ENCODE data around the gene PTPRT.

Gene PTPRT

GRCh38 chr20:42193119-42193518, 996.6 kb downstream of the PTPRT start:
- TF ChIP-seq ZNF548 (tag by site-specific recombination; IDR thresholded peaks at IDR 0.05) (no peak), GLIS2 (tag by site-specific recombination; IDR thresholded peaks at IDR 0.05) (no peak), ZBTB11 (tag by site-specific recombination; conservative IDR thresholded peaks at IDR 0.05; ENCODE audit: low read depth) (no peak), ZSCAN18 (tag by site-specific recombination; IDR thresholded peaks at IDR 0.05) (no peak), ZNF138 (tag by site-specific recombination; IDR thresholded peaks at IDR 0.05; ENCODE audit: borderline replicate concordance) (no peak), ZNF704 (tag by site-specific recombination; IDR thresholded peaks at IDR 0.05) (no peak), ZNF76 (tag by site-specific recombination; IDR thresholded peaks at IDR 0.05; ENCODE audit: borderline replicate concordance, low read depth) (no peak), ZIC2 (tag by site-specific recombination; IDR thresholded peaks at IDR 0.05) (no peak), ZNF521 (tag by site-specific recombination; IDR thresholded peaks at IDR 0.05) (no peak), ZNF664 (tag by site-specific recombination; IDR thresholded peaks at IDR 0.05) (no peak), ZNF830 (tag by site-specific recombination; IDR thresholded peaks at IDR 0.05; ENCODE audit: low read depth) (no peak), ZSCAN5A (tag by site-specific recombination; IDR thresholded peaks at IDR 0.05) (no peak), ZFP37 (tag by site-specific recombination; IDR thresholded peaks at IDR 0.05) (no peak), ZNF621 (tag by site-specific recombination; IDR thresholded peaks at IDR 0.05) (no peak), ZNF426 (tag by site-specific recombination; IDR thresholded peaks at IDR 0.05) (no peak), ZNF747 (tag by site-specific recombination; IDR thresholded peaks at IDR 0.05) (no peak), ZNF354C (tag by site-specific recombination; IDR thresholded peaks at IDR 0.05; ENCODE audit: borderline replicate concordance, low read depth) (no peak), ZNF404 (tag by site-specific recombination; IDR thresholded peaks at IDR 0.05) (no peak), SALL2 (tag by site-specific recombination; IDR thresholded peaks at IDR 0.05; ENCODE audit: borderline replicate concordance) (no peak), ZNF768 (tag by site-specific recombination; IDR thresholded peaks at IDR 0.05) (no peak)
- Histone ChIP-seq H3K36me3 (ENCODE audit: control insufficient read depth in 2 of 2, insufficient read depth in 1 of 2, low read length in 2 of 2) (no peaks in the 10 kb centered on the region), H3K9me3 (ENCODE audit: control insufficient read depth, insufficient read depth, low read depth, low read length) (no peaks in the 10 kb centered on the region), H3K4me1 (ENCODE audit: control insufficient read depth, insufficient read depth, low read length) (no peaks in the 10 kb centered on the region), H3K27ac (ENCODE audit: extremely low read depth, low read depth, low read length) (no peak overlapping the region), H3K4me3 (ENCODE audit: low read depth, low read length) (no peak overlapping the region)
- POLR2A ChIA-PET = no interaction called here
- CTCF ChIA-PET = no interaction called here
